Effector CD8-positive, alpha-beta T cell (primary cell): ENCODE data around the gene DMD.
"Not testable (repeated sequence)": the region's sequence is repeated elsewhere in the genome, so short reads cannot be mapped to it uniquely, and the experiment has no call there.

Source experiments
- DNase-seq: peaks from one replicate; lab custom pipeline; 2025; lab: John Stamatoyannopoulos, UW

Gene DMD

DNA sequence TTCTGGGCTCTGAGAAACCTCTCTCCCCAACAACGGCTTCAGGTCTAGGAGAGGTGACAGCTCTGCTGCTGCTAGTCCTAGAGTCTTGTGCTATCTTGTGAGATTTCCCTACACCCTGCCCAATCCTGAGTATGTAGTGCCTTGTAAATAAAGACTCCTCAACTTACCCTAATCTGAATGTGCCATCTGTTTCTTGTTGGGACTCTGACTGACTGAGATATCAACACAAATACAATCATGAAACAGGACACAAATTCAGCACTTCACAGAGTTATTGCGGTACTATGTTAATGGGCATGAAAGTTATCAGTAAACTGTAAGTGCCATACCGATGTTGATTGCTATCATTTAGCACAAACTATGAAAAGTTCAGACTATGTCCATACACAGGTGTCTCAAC is 1610.5 kb downstream of the DMD start:
- DNase-seq, result no peak

DNA sequence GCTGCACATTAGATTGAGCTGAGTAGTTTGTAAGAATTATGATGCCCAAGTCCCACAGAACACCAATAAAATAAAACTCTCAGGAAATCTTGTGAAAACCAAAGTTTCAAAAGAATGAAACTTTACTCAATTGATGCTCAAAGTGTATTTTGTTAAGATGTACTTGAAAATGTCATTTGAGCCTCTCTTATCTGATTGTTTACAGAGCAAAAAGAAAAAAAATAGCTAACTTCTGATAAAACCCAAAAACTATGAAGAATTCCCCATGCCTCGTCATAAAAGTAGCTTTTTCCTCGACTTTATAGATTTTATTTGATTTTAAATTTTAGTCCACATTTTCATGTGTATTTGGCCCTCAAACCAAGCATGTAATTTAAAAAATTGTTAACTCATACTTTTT is 1618.0 kb downstream of the DMD start:
- no peak for DNase-seq

- DNase-seq, result no peak
Measured at GRCh38 chrX:31591355-31591754, 1620.0 kb downstream of the DMD start.

- no peak for DNase-seq
Measured at GRCh38 chrX:31590581-31591114, 1620.7 kb downstream of the DMD start.

GRCh38 chrX:31589503-31589902 is 1621.8 kb downstream of the DMD start:
- DNase-seq, result no peak

DNA sequence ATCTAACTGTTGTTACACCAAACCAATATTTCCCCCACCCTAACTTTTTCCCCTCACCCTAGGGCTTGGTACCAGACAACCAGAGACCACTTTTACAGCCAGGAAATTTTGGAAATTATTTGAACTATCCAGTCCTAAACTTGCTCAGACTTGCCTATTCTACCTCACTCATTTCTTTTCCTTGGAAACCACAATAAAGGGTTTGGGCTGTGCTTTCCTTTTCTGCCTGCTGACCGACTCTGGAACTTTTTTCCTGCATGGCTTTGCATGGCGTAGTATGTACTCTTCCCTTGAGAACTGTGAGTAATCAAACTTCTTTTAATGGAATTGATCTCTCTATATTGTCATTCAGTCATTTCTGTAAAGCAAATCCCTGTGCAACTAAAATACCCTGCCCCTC is 1623.0 kb downstream of the DMD start:
- no peak for DNase-seq

- not testable (repeated sequence) for DNase-seq
Measured at GRCh38 chrX:31583892-31584291, 1627.5 kb downstream of the DMD start.

GRCh38 chrX:31580726-31581125 is 1630.6 kb downstream of the DMD start:
- DNase-seq, result no peak

GRCh38 chrX:31580227-31580626 is 1631.1 kb downstream of the DMD start:
- no peak for DNase-seq

- no peak for DNase-seq
Measured at GRCh38 chrX:31572360-31572759, 1639.0 kb downstream of the DMD start.

DNA sequence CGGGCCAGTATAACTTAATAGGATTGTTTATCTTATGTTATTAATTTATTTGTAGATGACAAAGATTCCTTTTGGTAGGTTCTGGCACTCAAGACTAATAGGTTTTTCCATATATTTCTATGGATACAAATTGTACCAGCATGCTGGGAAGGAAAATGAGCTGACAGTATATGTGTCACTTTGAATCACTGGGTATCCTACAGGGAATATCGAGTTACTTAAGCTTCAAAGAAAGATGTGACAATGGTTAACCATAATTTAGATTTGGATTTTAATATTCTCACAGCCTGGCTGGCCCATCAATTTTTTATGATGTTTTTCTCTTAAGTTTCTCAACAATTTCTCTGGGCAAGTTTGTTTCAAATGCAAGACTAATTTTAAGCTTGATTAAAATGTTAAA is 1640.7 kb downstream of the DMD start:
- no peak for DNase-seq

DNA sequence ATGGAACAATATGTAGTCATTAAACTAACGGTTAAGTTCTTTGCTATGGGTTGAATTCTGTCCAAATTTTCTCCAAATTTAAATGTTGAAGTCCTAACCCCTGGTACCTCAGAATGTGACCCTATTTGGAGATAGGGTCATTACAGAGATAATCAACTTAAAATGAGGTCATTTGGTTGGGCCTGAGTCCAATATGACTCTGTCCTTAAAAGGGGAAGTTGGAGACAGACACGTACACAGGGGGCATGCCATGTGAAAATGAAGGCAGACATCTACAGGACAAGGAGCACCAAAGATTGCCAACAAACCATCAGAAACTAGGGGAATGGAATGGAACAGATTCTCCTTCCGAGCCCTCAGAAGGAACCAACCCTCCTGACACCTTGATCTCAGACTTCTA is 1647.6 kb downstream of the DMD start:
- no peak for DNase-seq

DNA sequence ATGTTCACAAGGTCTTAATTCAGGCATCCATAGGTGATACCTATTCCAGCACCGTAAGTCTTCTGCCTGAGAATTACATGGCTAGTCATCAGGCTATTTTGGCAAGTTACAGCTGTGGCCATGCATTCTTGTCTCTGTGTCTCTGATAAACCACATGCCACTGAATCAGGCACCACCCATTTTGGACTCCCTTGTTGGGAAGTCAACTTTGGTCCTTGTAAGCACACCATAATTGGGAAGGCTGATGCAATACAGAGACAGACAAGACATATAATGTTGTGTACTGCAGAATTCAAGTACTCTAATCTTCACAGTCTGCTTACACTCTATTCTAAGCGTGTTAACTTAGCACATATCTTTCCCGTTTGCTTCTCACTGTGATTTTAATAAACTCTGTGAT is 1655.8 kb downstream of the DMD start:
- DNase-seq, result no peak

DNA sequence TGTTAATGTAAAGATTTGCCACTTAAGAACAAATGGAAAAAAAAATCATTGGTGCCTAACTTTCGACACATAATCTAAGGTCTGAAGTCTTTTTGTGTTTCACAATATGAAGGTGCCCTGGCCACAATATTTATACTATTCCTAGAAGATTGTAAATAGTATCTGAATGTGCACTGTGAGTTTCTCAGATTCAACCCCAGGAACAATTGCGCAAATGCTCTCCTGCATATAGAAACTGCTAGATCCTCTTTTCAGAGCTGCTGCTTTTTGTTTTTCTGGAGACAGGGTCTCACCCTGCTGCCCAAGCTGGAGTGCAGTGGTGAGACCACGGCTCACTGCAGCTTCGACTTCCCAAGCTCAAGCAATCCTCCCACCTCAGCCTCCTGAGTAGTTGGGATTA is 1659.4 kb downstream of the DMD start:
- DNase-seq, result no peak

DNA sequence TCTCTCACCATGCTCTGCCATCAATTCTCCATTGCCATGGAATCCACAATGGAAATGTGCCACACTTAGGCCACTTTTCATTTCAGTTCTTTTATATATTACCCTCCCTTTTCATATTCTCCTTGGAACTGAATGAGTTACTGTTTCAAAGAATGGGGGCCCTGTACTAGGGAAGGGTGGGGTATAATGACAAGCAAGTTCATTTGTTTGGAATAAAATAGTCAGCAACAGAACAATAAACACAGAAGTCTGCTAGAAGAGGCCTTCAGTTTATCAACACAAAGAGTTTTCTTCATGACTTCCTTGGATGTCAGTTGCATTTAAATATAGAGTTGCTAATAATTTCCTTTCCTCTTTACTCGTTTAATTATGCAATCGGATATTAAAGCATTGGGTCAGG is 1661.2 kb downstream of the DMD start:
- no peak for DNase-seq

- no peak for DNase-seq
Measured at GRCh38 chrX:31547816-31548215, 1663.5 kb downstream of the DMD start.

- DNase-seq, result no peak
Measured at GRCh38 chrX:31547416-31547815, 1663.9 kb downstream of the DMD start.

- DNase-seq, result no peak
Measured at GRCh38 chrX:31546126-31546525, 1665.2 kb downstream of the DMD start.

DNA sequence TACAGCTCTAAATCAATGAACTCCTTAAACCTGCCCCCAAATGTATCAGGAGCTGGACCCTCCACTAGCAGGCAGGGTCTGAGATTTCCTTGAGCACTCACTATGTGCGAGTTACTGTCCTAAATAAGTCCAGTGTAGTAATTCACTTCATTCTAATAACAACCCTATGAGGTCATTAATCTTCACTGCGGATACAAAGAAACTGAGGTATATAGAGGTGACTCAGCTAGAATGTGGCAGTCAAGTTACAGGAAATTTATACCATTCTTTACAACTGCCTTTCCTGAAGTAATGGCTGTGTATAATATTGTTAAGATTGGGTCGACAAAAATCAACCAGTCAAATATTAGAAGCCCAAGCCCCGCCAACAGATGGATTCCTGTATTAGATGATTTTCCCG is 1665.6 kb downstream of the DMD start:
- no peak for DNase-seq

DNA sequence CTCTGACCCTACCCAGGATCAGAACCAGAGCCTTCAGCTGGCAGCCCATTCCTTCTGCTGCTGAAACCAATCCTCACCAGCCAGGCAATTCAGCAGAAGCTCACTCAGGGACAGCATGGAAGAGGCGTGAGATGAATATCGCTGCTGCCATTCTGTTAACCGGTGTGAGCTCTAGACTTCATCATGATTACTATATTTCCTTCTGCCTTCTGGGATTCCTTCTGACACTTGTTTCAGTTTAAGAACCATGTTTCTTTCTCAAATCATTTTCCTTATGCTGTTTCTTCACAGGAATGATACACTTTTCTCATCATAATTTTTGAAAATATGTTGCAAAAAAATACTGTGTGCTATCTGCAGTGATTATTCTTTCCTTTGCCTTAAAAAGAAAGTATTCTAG is 1666.2 kb downstream of the DMD start:
- no peak for DNase-seq

- no peak for DNase-seq
Measured at GRCh38 chrX:31543634-31544033, 1667.7 kb downstream of the DMD start.

GRCh38 chrX:31542566-31542965 is 1668.8 kb downstream of the DMD start:
- no peak for DNase-seq

DNA sequence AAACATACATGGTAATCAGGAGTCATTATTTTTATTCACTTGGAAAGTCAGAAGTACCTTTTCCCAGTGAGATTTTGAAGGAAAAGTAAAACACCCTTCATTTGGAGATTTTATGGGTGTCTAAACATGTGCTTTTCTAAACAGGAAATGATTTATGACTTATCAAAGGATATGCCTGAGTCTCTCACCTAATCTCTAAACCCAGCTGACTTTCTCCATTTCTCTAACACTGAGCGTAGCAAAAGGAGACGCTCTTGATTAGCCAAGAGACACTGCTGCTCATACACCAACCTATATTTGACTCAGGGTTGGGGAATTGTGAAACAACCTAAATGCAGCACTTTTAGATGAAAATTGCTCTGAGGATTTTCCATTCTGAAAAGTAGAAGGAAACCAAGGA is 1671.0 kb downstream of the DMD start:
- DNase-seq, result no peak

DNA sequence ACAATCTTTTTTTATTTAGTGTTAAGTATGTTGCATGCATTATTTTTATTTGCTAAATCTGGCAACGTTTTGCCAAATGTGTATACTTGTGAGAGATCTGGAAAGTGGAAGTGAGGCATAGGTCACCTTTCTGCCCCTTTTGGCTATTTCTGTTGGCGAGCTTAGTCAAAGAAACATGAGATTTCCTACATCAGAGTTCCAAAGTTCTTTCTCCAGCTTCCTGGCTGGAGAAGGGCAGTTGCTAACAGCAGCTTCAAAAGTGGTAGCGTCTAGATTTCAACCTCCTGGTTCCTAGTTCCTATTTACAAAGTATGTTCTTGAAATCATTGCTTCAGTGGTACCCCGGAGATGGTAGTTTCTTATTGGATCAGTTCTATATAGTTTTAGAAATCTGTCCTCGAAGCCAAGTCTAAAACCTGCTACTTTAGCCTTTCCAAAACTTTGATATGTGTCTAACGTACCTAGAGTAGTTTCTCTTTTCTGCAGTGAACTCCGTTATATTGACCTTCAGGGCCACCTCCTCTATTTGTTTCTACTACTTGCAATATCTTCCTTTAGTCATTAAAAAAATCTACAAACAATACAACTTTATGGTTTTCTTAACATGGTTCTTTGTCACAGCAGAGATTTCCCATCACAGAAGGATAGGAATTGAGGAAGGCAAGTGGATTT is 1683.8 kb downstream of the DMD start:
- no peak for DNase-seq
